ENCODE data around the gene HYLS1.

GRCh38 chr11:125924384-125925007, 37.0 kb downstream of the HYLS1 start:
- TF ChIP-seq CTCF (conservative IDR thresholded peaks at IDR 0.05 in 1 of 2, IDR thresholded peaks at IDR 0.05 in 1 of 2; ENCODE audit: low read depth in 1 of 2, low read length in 2 of 2) (no peak), EZH2 (IDR thresholded peaks at IDR 0.05; ENCODE audit: low read length, missing control alignments) (no peak)
